Panc1 (cell line): Measurements from ENCODE around the gene RASD2.

Source experiments
- CTCF ChIP-seq: fragments of 450-650 bp; IDR thresholded peaks from 2 replicates; pipeline ENCODE4 v1.5.1; 2017; ENCODE audit warnings: mild to moderate bottlenecking
- POLR2AphosphoS5 ChIP-seq: IDR thresholded peaks from 2 replicates; pipeline ENCODE4 v1.6.1; 2012; ENCODE audit warnings: mild to moderate bottlenecking, low read depth, low read length, moderate library complexity
- REST ChIP-seq, 2 experiments: IDR thresholded peaks; 2 replicates each; pipeline ENCODE4 v1.6.1; 2011 to 2012; ENCODE audit warnings: low read depth in 2 of 2, control low read depth in 1 of 2, low read length in 1 of 2, mild to moderate bottlenecking in 1 of 2, moderate library complexity in 1 of 2; ENCODE audit not compliant: insufficient read depth in 1 of 2
- SIN3A ChIP-seq: IDR thresholded peaks from 2 replicates; pipeline ENCODE4 v1.6.1; 2012; ENCODE audit warnings: low read depth, mild to moderate bottlenecking, low read length, moderate library complexity, borderline replicate concordance; ENCODE audit not compliant: insufficient read depth

- no peak for TF ChIP-seq CTCF
- TF ChIP-seq REST (IDR thresholded peaks at IDR 0.05; ENCODE audit: insufficient read depth in 1 of 2, low read depth in 2 of 2, low read length in 1 of 2), result no peak
- no peak for TF ChIP-seq POLR2AphosphoS5
- TF ChIP-seq SIN3A, result no peak
Observed at GRCh38 chr22:35546886-35547285, 6.3 kb downstream of the RASD2 start.
